HepG2 (cell line): ENCODE measurements around the gene AZI2. TPM values are rescaled to one million over a fixed set of nuclear protein-coding genes. Genes with fewer than 3 reads are reported as not detected.

Experiments used
- ATAC-seq: fragments of 200-7000 bp; cut with Tn5 transposase; 3 replicates; pipeline ENCODE4 v1.9.1; 2020; ENCODE audit warnings: mild to moderate bottlenecking, moderate library complexity
- BruUV-seq: library from RNA; stranded (reverse); fragments of 400-500 nt; replicated peaks from 2 replicates; lab custom pipeline; 2021; lab: Mats Ljungman, UMichigan
- CTCF ChIA-PET: fragments of 300-600 bp; formaldehyde crosslinking; extraction: SDS; loops from one replicate; lab custom pipeline; 2021; ENCODE audit warnings: low total read pairs, inconsistent platforms, low intra/inter-chr PET ratio; lab: Yijun Ruan, JAX
- POLR2A ChIA-PET: fragments of 350-600 bp; sonication (Branson Sonifier 250); formaldehyde crosslinking; loops from one replicate; lab custom pipeline; 2020; ENCODE audit warnings: antibody characterized with exemption, inconsistent platforms; lab: Yijun Ruan, JAX
- DNase-seq: peaks from one replicate; pipeline ENCODE4 v3.0.0-alpha.2; 2015; ENCODE audit warnings: low spot score
- FAIRE-seq: peaks from 3 replicates; lab custom pipeline; 2011; peaks lifted over from hg19 to GRCh38; lab: Jason Lieb, UNC
- H2AFZ ChIP-seq: one replicate; pipeline ENCODE4 v1.6.1; 2011; ENCODE audit warnings: low read length, inconsistent platforms
- H3K27ac ChIP-seq: fragments of 300-600 bp; 3 replicates; pipeline ENCODE4 v1.8.0; 2011; ENCODE audit warnings: mixed run types, mild to moderate bottlenecking, mixed read lengths, low read length, inconsistent platforms; ENCODE audit not compliant: insufficient read depth; ENCODE audit errors: extremely low read length
- H3K27me3 ChIP-seq, 2 experiments: fragments of 200-600 bp in 1 of 2; 2 replicates in 1 of 2; 3 replicates in 1 of 2; pipeline versions ENCODE4 v1.6.0 to v1.8.0; 2011; ENCODE audit warnings: low read length in 2 of 2, mild to moderate bottlenecking in 2 of 2, moderate library complexity in 2 of 2, inconsistent platforms in 1 of 2; ENCODE audit not compliant: insufficient read depth in 2 of 2, control insufficient read depth in 1 of 2
- H3K36me3 ChIP-seq, 2 experiments: fragments of 200-600 bp in 1 of 2; replicated peaks in 1 of 2; 2 replicates in 1 of 2; 3 replicates in 1 of 2; pipeline versions ENCODE4 v1.5.1 to v1.8.0; 2011; ENCODE audit warnings: low read length in 2 of 2, inconsistent platforms in 1 of 2; ENCODE audit not compliant: insufficient read depth in 2 of 2, control insufficient read depth in 1 of 2
- H3K4me1 ChIP-seq: 2 replicates; pipeline ENCODE4 v1.5.1; 2012; ENCODE audit warnings: low read length, inconsistent platforms; ENCODE audit not compliant: insufficient read depth
- H3K4me2 ChIP-seq: 2 replicates; pipeline ENCODE4 v1.6.0; 2011; ENCODE audit warnings: low read depth, low read length, inconsistent platforms
- H3K4me3 ChIP-seq, 3 experiments: fragments of 200-600 bp in 1 of 3; sonication (generic), shearing (Covaris generic) in 1 of 3; replicated peaks in 1 of 3; 2 replicates each; pipeline ENCODE4 v1.5.1; 2011 to 2016; ENCODE audit warnings: low read length in 3 of 3, inconsistent platforms in 2 of 3, low read depth in 2 of 3, mild to moderate bottlenecking in 2 of 3, control low read depth in 1 of 3, mixed read lengths in 1 of 3; ENCODE audit not compliant: insufficient read depth in 1 of 3
- H3K79me2 ChIP-seq: one replicate; pipeline ENCODE4 v1.6.1; 2011; ENCODE audit warnings: low read length, inconsistent platforms; ENCODE audit not compliant: insufficient read depth
- H3K9ac ChIP-seq: 2 replicates; pipeline ENCODE4 v1.6.0; 2011; ENCODE audit warnings: mild to moderate bottlenecking, low read depth, low read length, inconsistent platforms; ENCODE audit not compliant: insufficient read depth
- H3K9me3 ChIP-seq: 2 replicates; pipeline ENCODE4 v1.5.1; 2012; ENCODE audit warnings: mild to moderate bottlenecking, low read length
- H4K20me1 ChIP-seq: 2 replicates; pipeline ENCODE4 v1.6.0; 2011; ENCODE audit warnings: inconsistent platforms, mild to moderate bottlenecking, low read length, moderate library complexity; ENCODE audit not compliant: insufficient read depth
- HOXA3 ChIP-seq: sonication (generic); formaldehyde crosslinking; IDR thresholded peaks from 2 replicates; pipeline ENCODE4 v1.5.0; 2020; ENCODE audit warnings: missing genetic modification reagents
- SMC3 ChIP-seq: IDR thresholded peaks from 2 replicates; pipeline ENCODE4 v1.6.1; 2011; ENCODE audit warnings: low read length, improper control_type of control experiment
- STAG1 ChIP-seq: sonication (generic); formaldehyde crosslinking; IDR thresholded peaks from 2 replicates; pipeline ENCODE4 v1.4.0; 2020; ENCODE audit warnings: missing genetic modification reagents
- ZNF670 ChIP-seq: sonication (generic); formaldehyde crosslinking; IDR thresholded peaks from 2 replicates; pipeline ENCODE4 v1.8.0; 2022; ENCODE audit warnings: mild to moderate bottlenecking, missing genetic modification reagents, borderline replicate concordance
- WGBS: methylation state at CpG from one replicate; pipeline ENCODE4 v1.1.6; 2017; ENCODE audit warnings: low lambda C conversion rate; 5-methylcytosine and 5-hydroxymethylcytosine counted together
- in situ Hi-C: cut with HindIII; loops from 2 replicates; pipeline ENCODE4 v1.10.0; 2017; ENCODE audit warnings: low pct_unique_long_range_greater_than_20kb; ENCODE audit not compliant: extremely low pct_ligation_motif_present
- intact Hi-C: fragments of 100-400 bp; cut with micrococcal nuclease; formaldehyde crosslinking; loops from one replicate; pipeline ENCODE4 v1.10.0; 2022; ENCODE audit not compliant: unreplicated experiment
- polyA plus RNA-seq, 8 experiments: library from polyadenylated mRNA; depleted of rRNA in 3 of 8; stranded (reverse) in 7 of 8; unstranded in 1 of 8; fragments of >200 nt; fragmentation: Illumina TruSeq in 4 of 8; extraction: Trizol in 4 of 8; gene quantifications; 2 replicates each; pipeline versions ENCODE4 v1.2.1 to v1.2.3, GENCODE V29; 2011 to 2016; ENCODE audit warnings: low read depth in 4 of 8, missing spikeins in 1 of 8, mixed read lengths in 1 of 8; ENCODE audit not compliant: insufficient read depth in 1 of 8
- total RNA-seq, 5 experiments: library from RNA; depleted of rRNA; stranded (reverse); fragments of >200 nt; fragmentation: Illumina TruSeq; extraction: Trizol; gene quantifications; 2 replicates each; pipeline ENCODE4 v1.2.3, GENCODE V29; 2016; ENCODE audit warnings: low read depth in 1 of 5
- TF ChIP-seq, protein P1 (sequence below): sonication (generic); formaldehyde crosslinking; IDR thresholded peaks from 2 replicates; pipeline ENCODE4 v1.4.0; 2020; ENCODE audit warnings: missing genetic modification reagents
- TF ChIP-seq, protein P2 (sequence below): IDR thresholded peaks from 2 replicates; pipeline ENCODE4 v1.6.1; 2012; ENCODE audit warnings: low read depth, low read length, improper control_type of control experiment
- TF ChIP-seq, protein P3 (sequence below): sonication (generic); formaldehyde crosslinking; IDR thresholded peaks from 2 replicates; pipeline ENCODE4 v1.5.0; 2020; ENCODE audit warnings: mild to moderate bottlenecking, missing genetic modification reagents, moderate library complexity

The AZI2 gene
- total and polyA plus RNA-seq, 2 of the 13 experiments (the other 11 are each of a cell fraction or from before 2014, with no cell fraction given) = 43.7 to 49.8 TPM

DNA sequence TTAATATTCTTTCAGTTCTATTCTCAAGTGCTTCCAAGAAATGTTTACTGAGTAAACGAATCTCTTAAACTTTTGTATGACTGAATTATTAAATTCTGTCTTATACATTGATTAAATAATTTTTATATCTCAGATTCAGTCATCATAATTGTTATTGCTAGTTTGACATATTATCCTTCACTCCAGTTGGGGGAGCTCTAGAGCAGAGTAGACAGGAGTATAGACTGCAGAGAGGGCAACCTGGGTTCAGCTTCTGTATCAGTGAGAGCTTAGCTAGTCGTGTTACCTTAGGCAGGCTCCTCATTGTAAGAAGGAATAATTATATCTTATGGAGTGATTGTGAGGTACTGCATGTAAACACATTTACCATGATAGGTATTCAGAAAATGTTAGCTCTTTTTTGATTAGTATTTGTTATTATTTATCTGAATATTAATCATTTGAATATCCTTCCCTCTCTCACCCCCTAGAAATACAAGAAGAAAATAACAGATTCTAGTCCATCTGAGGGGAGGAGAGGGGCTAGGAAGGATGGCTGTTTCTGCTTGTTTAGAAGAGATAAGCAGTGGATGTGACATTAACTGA is 31.1 kb downstream of the AZI2 start:
- H2AFZ ChIP-seq = no peak overlapping the region
- TF ChIP-seq HOXA3 (CRISPR knock-in tag) = no peak
- TF ChIP-seq, protein P1, sequence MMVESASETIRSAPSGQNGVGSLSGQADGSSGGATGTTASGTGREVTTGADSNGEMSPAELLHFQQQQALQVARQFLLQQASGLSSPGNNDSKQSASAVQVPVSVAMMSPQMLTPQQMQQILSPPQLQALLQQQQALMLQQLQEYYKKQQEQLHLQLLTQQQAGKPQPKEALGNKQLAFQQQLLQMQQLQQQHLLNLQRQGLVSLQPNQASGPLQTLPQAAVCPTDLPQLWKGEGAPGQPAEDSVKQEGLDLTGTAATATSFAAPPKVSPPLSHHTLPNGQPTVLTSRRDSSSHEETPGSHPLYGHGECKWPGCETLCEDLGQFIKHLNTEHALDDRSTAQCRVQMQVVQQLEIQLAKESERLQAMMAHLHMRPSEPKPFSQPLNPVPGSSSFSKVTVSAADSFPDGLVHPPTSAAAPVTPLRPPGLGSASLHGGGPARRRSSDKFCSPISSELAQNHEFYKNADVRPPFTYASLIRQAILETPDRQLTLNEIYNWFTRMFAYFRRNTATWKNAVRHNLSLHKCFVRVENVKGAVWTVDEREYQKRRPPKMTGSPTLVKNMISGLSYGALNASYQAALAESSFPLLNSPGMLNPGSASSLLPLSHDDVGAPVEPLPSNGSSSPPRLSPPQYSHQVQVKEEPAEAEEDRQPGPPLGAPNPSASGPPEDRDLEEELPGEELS (CRISPR knock-in tag) = no peak
- TF ChIP-seq STAG1 (CRISPR knock-in tag) = peak; percentile 37
- TF ChIP-seq, protein P2, sequence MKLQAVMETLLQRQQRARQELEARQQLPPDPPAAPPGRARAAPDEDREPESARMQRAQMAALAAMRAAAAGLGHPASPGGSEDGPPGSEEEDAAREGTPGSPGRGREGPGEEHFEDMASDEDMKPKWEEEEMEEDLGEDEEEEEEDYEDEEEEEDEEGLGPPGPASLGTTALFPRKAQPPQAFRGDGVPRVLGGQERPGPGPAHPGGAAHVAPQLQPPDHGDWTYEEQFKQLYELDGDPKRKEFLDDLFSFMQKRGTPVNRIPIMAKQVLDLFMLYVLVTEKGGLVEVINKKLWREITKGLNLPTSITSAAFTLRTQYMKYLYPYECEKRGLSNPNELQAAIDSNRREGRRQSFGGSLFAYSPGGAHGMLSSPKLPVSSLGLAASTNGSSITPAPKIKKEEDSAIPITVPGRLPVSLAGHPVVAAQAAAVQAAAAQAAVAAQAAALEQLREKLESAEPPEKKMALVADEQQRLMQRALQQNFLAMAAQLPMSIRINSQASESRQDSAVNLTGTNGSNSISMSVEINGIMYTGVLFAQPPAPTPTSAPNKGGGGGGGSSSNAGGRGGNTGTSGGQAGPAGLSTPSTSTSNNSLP = 0 out of 2 replicates have a peak, but pooled peaks have one; percentile 31
- no peak for TF ChIP-seq ZNF670
- TF ChIP-seq, protein P3, sequence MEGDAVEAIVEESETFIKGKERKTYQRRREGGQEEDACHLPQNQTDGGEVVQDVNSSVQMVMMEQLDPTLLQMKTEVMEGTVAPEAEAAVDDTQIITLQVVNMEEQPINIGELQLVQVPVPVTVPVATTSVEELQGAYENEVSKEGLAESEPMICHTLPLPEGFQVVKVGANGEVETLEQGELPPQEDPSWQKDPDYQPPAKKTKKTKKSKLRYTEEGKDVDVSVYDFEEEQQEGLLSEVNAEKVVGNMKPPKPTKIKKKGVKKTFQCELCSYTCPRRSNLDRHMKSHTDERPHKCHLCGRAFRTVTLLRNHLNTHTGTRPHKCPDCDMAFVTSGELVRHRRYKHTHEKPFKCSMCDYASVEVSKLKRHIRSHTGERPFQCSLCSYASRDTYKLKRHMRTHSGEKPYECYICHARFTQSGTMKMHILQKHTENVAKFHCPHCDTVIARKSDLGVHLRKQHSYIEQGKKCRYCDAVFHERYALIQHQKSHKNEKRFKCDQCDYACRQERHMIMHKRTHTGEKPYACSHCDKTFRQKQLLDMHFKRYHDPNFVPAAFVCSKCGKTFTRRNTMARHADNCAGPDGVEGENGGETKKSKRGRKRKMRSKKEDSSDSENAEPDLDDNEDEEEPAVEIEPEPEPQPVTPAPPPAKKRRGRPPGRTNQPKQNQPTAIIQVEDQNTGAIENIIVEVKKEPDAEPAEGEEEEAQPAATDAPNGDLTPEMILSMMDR = peak; percentile 66
- TF ChIP-seq SMC3 = peak; percentile 27; the same call in 1 of the 2 replicates
- ChIA-PET CTCF (interaction anchor here (1.8 kb wide), 1 partner anchor 11 kb away, joined by 7 read pairs; no protein-coding TSS in a partner anchor), POLR2A (interaction anchor here (1.0 kb wide), 1 partner anchor 31 kb away, joined by 3 read pairs; no protein-coding TSS in a partner anchor)
- in situ Hi-C loops (no loop called here), intact Hi-C loops (loop anchor here (1.0 kb wide), 1 partner anchor 11 kb away; no protein-coding TSS in a partner anchor)
- H3K27me3 ChIP-seq = no peaks in the 10 kb centered on the region
- H3K27ac ChIP-seq = no peak overlapping the region
- FAIRE-seq (no peak), ATAC-seq (peak; percentile 84), DNase-seq (peak; percentile 57)
- no peak overlapping the region for H3K4me3 ChIP-seq
- 29% methylated on average over 2 of the region's 2 CpGs for WGBS
- H3K36me3 ChIP-seq = no peaks in the 10 kb centered on the region; a peak in 2 of 5 replicates
- H3K9me3 ChIP-seq = no peaks in the 10 kb centered on the region
- no peak overlapping the region for H3K4me2 ChIP-seq
- H3K9ac ChIP-seq = no peak overlapping the region
- BruUV-seq = no TSS peak
- peaks cover 33% of the 10 kb centered on the region for H3K4me1 ChIP-seq
- no peaks in the 10 kb centered on the region for H4K20me1 ChIP-seq
- H3K79me2 ChIP-seq = no peaks in the 10 kb centered on the region
